ENCODE data around the gene ARID4B.

ARID4B gene

GRCh38 chr1:235156265-235156664 is 171.7 kb downstream of the ARID4B start:
- Histone ChIP-seq H3K4me1 (ENCODE audit: insufficient read depth, low read length, severe bottlenecking) (peaks cover 20% of the 10 kb centered on the region), H3K27ac (ENCODE audit: low read depth, low read length, poor library complexity, severe bottlenecking) (no peak overlapping the region), H3K4me3 (ENCODE audit: low read depth, low read length, poor library complexity, severe bottlenecking) (no peak overlapping the region), H3K4me2 (ENCODE audit: low read length) (no peak overlapping the region), H3K9ac (ENCODE audit: low read length) (no peak overlapping the region), H2AFZ (ENCODE audit: low read length) (no peak overlapping the region), H3F3A (ENCODE audit: insufficient read depth, low read length) (no peaks in the 10 kb centered on the region), H3K9me2 (ENCODE audit: low read depth, low read length) (no peaks in the 10 kb centered on the region), H4K20me1 (ENCODE audit: insufficient read depth, low read length) (no peaks in the 10 kb centered on the region), H3K9me3 (ENCODE audit: low read length) (no peaks in the 10 kb centered on the region), H3K79me2 (ENCODE audit: insufficient read depth, low read length) (peaks cover 9% of the 10 kb centered on the region), H3K27me3 (ENCODE audit: insufficient read depth, low read length) (no peaks in the 10 kb centered on the region), H3K36me3 (ENCODE audit: insufficient read depth, low read length) (peaks cover 86% of the 10 kb centered on the region)
- TF ChIP-seq CTCF (IDR thresholded peaks at IDR 0.05; ENCODE audit: low read length) (0 out of 2 replicates have a peak, but pooled peaks have one; percentile 9), EZH2 (IDR thresholded peaks at IDR 0.05; ENCODE audit: borderline replicate concordance, low read length) (no peak)

- Histone ChIP-seq H3K27me3 (ENCODE audit: insufficient read depth, low read length) (no peaks in the 10 kb centered on the region), H3K4me2 (ENCODE audit: low read length) (no peak overlapping the region), H3K36me3 (ENCODE audit: insufficient read depth, low read length) (peaks cover 92% of the 10 kb centered on the region), H3K9me3 (ENCODE audit: low read length) (no peaks in the 10 kb centered on the region), H3K79me2 (ENCODE audit: insufficient read depth, low read length) (no peaks in the 10 kb centered on the region), H3K9me2 (ENCODE audit: low read depth, low read length) (no peaks in the 10 kb centered on the region), H2AFZ (ENCODE audit: low read length) (no peak overlapping the region), H3K4me3 (ENCODE audit: low read depth, low read length, poor library complexity, severe bottlenecking) (no peak overlapping the region), H4K20me1 (ENCODE audit: insufficient read depth, low read length) (no peaks in the 10 kb centered on the region), H3K27ac (ENCODE audit: low read depth, low read length, poor library complexity, severe bottlenecking) (no peak overlapping the region), H3K4me1 (ENCODE audit: insufficient read depth, low read length, severe bottlenecking) (no peaks in the 10 kb centered on the region), H3F3A (ENCODE audit: insufficient read depth, low read length) (no peaks in the 10 kb centered on the region), H3K9ac (ENCODE audit: low read length) (no peak overlapping the region)
- TF ChIP-seq EZH2 (IDR thresholded peaks at IDR 0.05; ENCODE audit: borderline replicate concordance, low read length) = no peak
- TF ChIP-seq CTCF (IDR thresholded peaks at IDR 0.05; ENCODE audit: low read length) = no peak
Observed at GRCh38 chr1:235152235-235152634, 175.7 kb downstream of the ARID4B start.

- TF ChIP-seq CTCF (IDR thresholded peaks at IDR 0.05; ENCODE audit: low read length) (no peak), EZH2 (IDR thresholded peaks at IDR 0.05; ENCODE audit: borderline replicate concordance, low read length) (no peak)
- Histone ChIP-seq H3K4me3 (ENCODE audit: low read depth, low read length, poor library complexity, severe bottlenecking) (no peak overlapping the region), H3K79me2 (ENCODE audit: insufficient read depth, low read length) (no peaks in the 10 kb centered on the region), H3F3A (ENCODE audit: insufficient read depth, low read length) (0 out of 2 replicates have a peak, but pooled peaks cover 3% of the 10 kb centered on the region), H3K36me3 (ENCODE audit: insufficient read depth, low read length) (peaks cover 92% of the 10 kb centered on the region), H3K4me2 (ENCODE audit: low read length) (no peak overlapping the region), H3K9ac (ENCODE audit: low read length) (no peak overlapping the region), H2AFZ (ENCODE audit: low read length) (no peak overlapping the region), H4K20me1 (ENCODE audit: insufficient read depth, low read length) (no peaks in the 10 kb centered on the region), H3K9me3 (ENCODE audit: low read length) (no peaks in the 10 kb centered on the region), H3K27me3 (ENCODE audit: insufficient read depth, low read length) (no peaks in the 10 kb centered on the region), H3K9me2 (ENCODE audit: low read depth, low read length) (no peaks in the 10 kb centered on the region), H3K4me1 (ENCODE audit: insufficient read depth, low read length, severe bottlenecking) (no peaks in the 10 kb centered on the region), H3K27ac (ENCODE audit: low read depth, low read length, poor library complexity, severe bottlenecking) (no peak overlapping the region)
Observed at GRCh38 chr1:235151033-235151432, 176.9 kb downstream of the ARID4B start.
